Measurements from ENCODE around the gene TLR6. TPM values are rescaled to one million over a fixed set of nuclear protein-coding genes. Genes with fewer than 3 reads are reported as not detected.

Gene TLR6
- total RNA-seq, 1 donor from 2014 or later = 9.6 TPM

GRCh38 chr4:38857354-38858096 lies 908 bp upstream of the TLR6 start:
- H3K27me3 ChIP-seq = no peaks in the 10 kb centered on the region
- ATAC-seq (peak; percentile 87), DNase-seq (no peak)
- no peak for TF ChIP-seq CTCF (IDR thresholded peaks at IDR 0.05)
- no peaks in the 10 kb centered on the region for H3K36me3 ChIP-seq
- H3K4me1 ChIP-seq = no peaks in the 10 kb centered on the region
- H3K9me3 ChIP-seq = no peaks in the 10 kb centered on the region
- H3K27ac ChIP-seq = peak overlapping the region; percentile 78
- H3K4me3 ChIP-seq = no peak overlapping the region
- intact Hi-C loops (cut with DNase I) = no loop called here

GRCh38 chr4:38856046-38856445 lies 571 bp downstream of the TLR6 start:
- no peaks in the 10 kb centered on the region for H3K4me1 ChIP-seq
- ATAC-seq (peak; percentile 55), DNase-seq (no peak)
- peak overlapping the region; percentile 36 for H3K4me3 ChIP-seq
- no peaks in the 10 kb centered on the region for H3K27me3 ChIP-seq
- no peak for TF ChIP-seq CTCF (IDR thresholded peaks at IDR 0.05)
- H3K27ac ChIP-seq = peak overlapping the region; percentile 78
- H3K36me3 ChIP-seq = no peaks in the 10 kb centered on the region
- intact Hi-C loops (cut with DNase I) = no loop called here
- no peaks in the 10 kb centered on the region for H3K9me3 ChIP-seq

DNA sequence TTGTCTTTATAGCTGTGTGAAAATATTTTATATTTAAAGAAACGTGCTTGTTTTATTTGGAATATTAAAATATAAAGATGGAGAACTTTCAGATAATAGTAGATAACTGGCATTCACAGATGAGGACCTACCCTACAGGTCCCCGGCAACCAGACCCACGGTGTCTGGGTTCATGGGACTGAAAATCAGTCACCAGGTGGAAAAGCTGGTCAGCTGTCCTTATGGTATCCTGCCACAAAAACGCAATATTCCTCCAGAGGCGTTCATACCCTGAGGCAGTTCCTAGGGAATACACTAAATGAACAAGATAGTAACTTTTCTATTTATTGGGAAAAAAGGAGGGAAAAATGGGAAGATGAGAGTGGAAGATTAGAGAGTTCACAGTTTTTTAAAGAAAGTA lies 1.2 kb downstream of the TLR6 start:
- H3K27ac ChIP-seq = peak overlapping the region; percentile 78
- TF ChIP-seq CTCF (IDR thresholded peaks at IDR 0.05) = no peak
- intact Hi-C loops (cut with DNase I) = no loop called here
- ATAC-seq = no peak
- no peaks in the 10 kb centered on the region for H3K27me3 ChIP-seq
- no peak for DNase-seq
- no peaks in the 10 kb centered on the region for H3K4me1 ChIP-seq
- H3K9me3 ChIP-seq = no peaks in the 10 kb centered on the region
- H3K4me3 ChIP-seq = peak overlapping the region; percentile 36
- no peaks in the 10 kb centered on the region for H3K36me3 ChIP-seq

DNA sequence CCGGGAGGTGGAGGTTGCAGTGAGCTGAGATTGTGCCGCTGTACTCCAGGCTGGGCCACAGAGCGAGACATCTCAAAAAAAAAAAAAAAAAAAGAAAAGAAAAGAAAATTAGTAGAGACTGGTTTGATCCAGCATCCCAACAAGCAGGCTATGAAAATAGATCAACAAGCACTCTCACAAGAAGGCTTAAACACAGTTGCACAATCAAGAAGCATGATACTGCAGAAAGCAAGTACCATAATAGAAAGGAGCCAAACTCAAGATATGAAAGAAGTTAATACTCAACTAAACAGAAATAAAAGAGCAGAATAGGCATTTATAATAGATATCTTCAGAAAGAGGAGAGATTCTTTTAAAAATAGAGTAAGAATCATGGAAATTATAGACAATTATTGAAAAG lies 10.6 kb downstream of the TLR6 start:
- TF ChIP-seq CTCF (IDR thresholded peaks at IDR 0.05) = no peak
- intact Hi-C loops (cut with DNase I) = no loop called here

GRCh38 chr4:38842994-38843393 lies 13.6 kb downstream of the TLR6 start:
- no peaks in the 10 kb centered on the region for H3K27me3 ChIP-seq
- DNase-seq (no peak), ATAC-seq (no peak)
- no peak for TF ChIP-seq CTCF (IDR thresholded peaks at IDR 0.05)
- intact Hi-C loops (cut with DNase I) = no loop called here
- no peaks in the 10 kb centered on the region for H3K9me3 ChIP-seq
- no peak overlapping the region for H3K4me3 ChIP-seq
- H3K4me1 ChIP-seq = no peaks in the 10 kb centered on the region
- H3K27ac ChIP-seq = no peak overlapping the region
- H3K36me3 ChIP-seq = no peaks in the 10 kb centered on the region

More for the DNA sequence above, 10.6 kb downstream of the TLR6 start:
- no peaks in the 10 kb centered on the region for H3K9me3 ChIP-seq
- no peaks in the 10 kb centered on the region for H3K4me1 ChIP-seq
- no peaks in the 10 kb centered on the region for H3K36me3 ChIP-seq
- H3K27ac ChIP-seq = no peak overlapping the region
- H3K4me3 ChIP-seq = no peak overlapping the region
- no peak for DNase-seq
- ATAC-seq = peak; percentile 56
- H3K27me3 ChIP-seq = no peaks in the 10 kb centered on the region

Data from upper lobe of right lung (tissue), 1 donor.